Tibial nerve (tissue), 4 donors: ENCODE results near the gene ZNF100.

Source experiments
- CTCF ChIP-seq, 5 experiments: fragments of 200-600 bp in 3 of 5; fragments of 450-650 bp in 2 of 5; sonication (generic) in 3 of 5; IDR thresholded peaks; one replicate each; pipeline ENCODE4 v1.5.1; 2016 to 2019; ENCODE audit warnings: antibody characterized with exemption in 5 of 5, mild to moderate bottlenecking in 3 of 5, moderate library complexity in 2 of 5
- EP300 ChIP-seq, 2 donors: sonication (generic); formaldehyde crosslinking; IDR thresholded peaks; one replicate each; pipeline ENCODE4 v1.6.1; 2017; ENCODE audit warnings: antibody characterized with exemption in 2 of 2, mild to moderate bottlenecking in 1 of 2

- TF ChIP-seq EP300 (IDR thresholded peaks at IDR 0.05) (no peak), CTCF (IDR thresholded peaks at IDR 0.05) (no peak)
Measured at GRCh38 chr19:21749090-21749489, 18.3 kb downstream of the ZNF100 start.
